NCI-H1417 (cell line): Measurements from ENCODE around the gene FGFBP2.

Experiments
- DNase-seq, 3 experiments: peaks; one replicate each; lab custom pipeline; 2025; lab: John Stamatoyannopoulos, UW

FGFBP2 gene

GRCh38 chr4:15968551-15969300 lies 5.8 kb upstream of the FGFBP2 start:
- no peak for DNase-seq

DNA sequence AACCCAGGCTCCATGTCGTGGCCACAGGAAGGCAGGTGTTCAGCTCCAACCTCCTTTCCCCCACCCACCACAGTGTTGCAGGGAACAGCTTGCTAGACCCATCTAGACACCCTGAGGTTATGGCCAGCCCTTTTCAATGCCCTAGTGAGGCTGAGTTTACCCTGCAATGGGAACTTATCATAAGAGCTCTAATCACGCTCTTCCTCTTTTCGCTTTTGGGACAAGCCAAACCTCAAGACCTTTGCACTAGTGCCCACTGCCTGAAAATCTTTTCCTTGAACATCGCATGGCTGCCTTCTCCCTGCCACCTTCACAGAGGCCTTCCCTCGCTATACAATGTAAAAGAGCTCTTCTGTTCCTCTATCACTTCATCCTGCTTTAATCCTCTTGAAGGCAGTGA lies 2.4 kb upstream of the FGFBP2 start:
- DNase-seq: no peak

GRCh38 chr4:15964159-15964558 lies 1.2 kb upstream of the FGFBP2 start:
- DNase-seq: no peak

- no peak for DNase-seq
These were observed 601 bp upstream of the FGFBP2 start for GRCh38 chr4:15963576-15963975.

GRCh38 chr4:15961781-15962510 lies 1.0 kb downstream of the FGFBP2 start:
- DNase-seq: no peak

- no peak for DNase-seq
These were observed 4.4 kb downstream of the FGFBP2 start for GRCh38 chr4:15958562-15958961.

- DNase-seq: peak; percentile 74 to 95 (median 87)
These were observed 6.7 kb downstream of the FGFBP2 start for GRCh38 chr4:15956179-15956850.

DNA sequence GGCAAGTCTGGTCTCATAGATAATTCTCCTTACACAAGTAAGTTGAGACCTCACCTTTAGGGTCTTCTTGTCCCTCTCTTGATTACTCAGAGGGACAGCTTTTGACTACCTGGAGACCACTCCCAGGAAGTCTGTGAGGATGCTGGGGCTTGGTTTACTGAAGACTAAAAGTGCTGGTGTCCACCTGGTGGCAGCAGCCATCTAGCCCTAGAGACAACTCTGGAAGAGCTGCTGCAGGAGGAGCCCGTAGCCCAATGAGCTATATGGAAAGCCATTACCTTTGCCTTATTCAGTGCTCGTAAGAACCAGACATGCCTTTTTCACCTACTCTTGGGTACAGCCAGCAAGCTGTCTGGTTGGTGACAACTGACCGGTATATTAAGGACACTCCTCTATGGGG lies 7.3 kb downstream of the FGFBP2 start:
- no peak for DNase-seq

DNA sequence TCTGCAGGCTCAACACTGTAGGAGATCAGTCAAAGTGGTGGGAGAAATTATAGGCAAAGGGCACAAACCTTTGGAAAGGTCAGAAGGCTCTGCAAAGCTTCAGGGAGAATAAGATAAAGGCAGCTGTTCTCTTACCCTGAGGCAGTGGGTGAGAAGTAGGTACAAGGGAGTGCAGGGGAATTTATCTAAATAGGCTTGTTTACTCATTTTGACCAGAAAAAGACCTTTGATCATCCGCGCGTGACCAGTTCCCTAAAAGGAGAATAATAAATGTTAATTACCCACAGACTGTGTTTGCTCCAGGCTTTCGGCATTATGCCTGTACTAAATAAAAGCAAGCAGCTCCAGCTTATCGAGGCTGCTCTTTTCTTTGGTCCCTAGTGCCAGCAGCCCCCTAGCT lies 9.3 kb downstream of the FGFBP2 start:
- no peak for DNase-seq

DNA sequence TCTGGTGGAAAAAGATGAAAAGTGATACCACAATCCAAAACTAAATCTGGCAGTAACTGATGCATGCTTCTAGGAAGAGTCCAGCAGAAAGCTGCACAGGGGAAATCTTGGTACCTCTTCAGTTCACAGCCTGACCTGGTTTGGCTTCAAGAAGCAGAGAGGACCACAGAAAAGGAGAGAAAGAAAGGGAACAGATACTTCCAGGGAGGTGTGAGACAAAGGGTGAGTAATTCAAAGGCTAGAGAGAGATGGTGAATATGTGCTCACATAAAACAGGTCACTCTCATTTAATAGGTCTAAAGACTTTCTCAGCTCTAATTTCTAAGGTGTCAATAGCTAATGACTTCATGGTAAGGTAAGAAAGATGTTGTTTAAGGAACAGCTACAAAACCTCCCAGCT lies 11.2 kb downstream of the FGFBP2 start:
- DNase-seq: no peak

- no peak for DNase-seq
These were observed 14.1 kb downstream of the FGFBP2 start for GRCh38 chr4:15948826-15949225.

DNA sequence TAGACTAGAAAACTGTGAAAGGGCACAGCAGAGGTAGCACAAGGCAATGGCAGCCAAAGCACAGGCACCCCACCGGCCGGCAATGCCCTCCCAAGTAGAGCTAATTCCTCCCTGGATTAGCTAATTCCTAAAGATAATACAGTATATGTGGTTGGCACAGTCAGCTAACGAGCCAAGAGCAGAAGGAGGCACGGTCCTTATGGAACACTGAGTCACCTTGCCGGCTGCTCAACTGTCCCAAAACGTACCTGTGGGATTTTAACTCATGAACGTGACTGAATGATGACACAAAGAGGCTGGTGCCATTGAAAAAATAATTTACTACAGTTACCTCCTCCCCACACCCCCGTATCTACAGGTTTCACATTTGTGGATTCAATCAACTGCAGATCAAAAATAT lies 15.3 kb downstream of the FGFBP2 start:
- no peak for DNase-seq

GRCh38 chr4:15945516-15945915 lies 17.5 kb downstream of the FGFBP2 start:
- DNase-seq: peak in 1 of 3 experiments; percentile 43

DNA sequence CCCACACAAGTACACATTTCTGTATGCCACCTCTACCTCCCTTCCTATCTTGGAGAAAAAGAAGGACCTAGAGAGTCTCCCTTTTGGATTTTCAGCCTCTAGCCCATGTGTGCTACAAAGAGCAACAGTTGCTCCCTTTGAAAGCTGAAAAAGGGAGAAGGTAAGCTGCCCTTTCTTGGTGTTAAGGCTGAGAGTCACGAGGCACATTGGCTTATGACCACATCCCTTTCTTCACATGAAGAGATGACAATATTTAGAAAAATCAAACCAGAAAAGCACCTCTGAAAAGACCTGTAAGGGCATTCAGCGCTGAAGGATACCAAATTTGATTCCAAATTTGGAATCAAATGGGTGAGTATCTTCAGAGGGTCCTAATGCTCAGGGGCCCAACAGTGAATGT lies 18.1 kb downstream of the FGFBP2 start:
- no peak for DNase-seq

DNA sequence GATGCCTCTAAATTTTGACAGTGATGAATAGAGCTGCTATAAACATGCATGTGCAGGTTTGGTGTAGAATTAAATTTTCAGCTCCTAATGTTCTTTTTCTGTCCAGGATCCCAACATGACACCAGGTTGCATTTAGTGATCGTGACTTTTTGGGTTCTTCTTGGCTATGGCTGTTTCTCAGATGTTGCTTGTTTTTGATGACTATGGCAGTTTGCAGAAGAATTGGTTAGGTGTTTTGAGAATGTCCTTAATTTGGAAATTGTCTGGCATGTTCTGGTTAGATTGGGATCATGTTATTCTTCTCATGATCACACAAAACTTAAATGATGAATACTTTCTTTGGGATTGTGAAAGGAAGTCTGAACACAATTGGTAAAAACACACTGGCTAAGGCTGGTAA lies 20.7 kb downstream of the FGFBP2 start:
- DNase-seq: no peak

DNA sequence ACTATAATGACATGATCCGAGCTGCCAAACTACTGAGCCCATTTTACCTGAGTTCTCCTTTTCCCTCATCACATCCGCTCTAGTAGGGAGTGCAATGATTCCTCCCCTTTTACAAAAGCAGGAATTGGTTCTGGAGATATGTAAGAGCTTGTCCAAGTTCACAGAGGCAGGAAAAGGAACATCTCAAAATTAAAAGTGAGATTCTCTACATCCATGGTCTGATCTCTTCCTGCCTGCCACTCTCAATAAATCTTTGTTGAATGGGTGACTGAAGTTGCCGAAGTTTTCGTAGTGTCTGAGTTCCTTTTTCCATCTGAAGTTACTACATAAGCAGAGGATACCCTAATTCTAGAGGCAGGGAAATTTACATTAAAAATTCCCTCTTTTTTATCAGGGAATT lies 24.3 kb downstream of the FGFBP2 start, which contains the start of gene FGFBP1:
Gene FGFBP1 (minus strand): TSS at position 101 of the 400 bp plus-strand sequence. CDS start 2,108 bp downstream, outside the sequence.
- no peak for DNase-seq

DNA sequence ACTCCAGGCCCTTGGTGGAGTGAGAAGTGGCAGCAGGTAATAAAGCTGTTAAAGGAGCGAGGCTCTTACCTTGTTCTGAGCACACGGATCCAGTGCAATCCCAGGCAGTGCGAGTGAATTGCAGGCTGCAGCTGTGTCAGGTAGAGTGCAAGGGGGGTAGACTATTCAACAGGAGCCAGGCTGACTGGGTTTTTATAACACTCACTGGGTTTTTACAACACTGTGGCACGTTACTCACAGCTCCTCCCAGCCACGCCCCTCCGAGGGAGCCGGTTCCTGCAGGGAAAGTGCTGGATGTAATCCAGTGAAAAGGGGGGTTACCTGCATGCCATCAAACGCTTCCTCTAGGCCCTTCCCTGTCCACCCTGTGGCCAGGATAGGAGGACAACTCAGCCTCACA lies 24.8 kb downstream of the FGFBP2 start:
- DNase-seq: peak in 1 of 3 experiments; percentile 91

- peak in 1 of 3 experiments; percentile 96 for DNase-seq
These were observed 26.5 kb downstream of the FGFBP2 start for GRCh38 chr4:15936495-15936894.

- peak in 1 of 3 experiments; percentile 94 for DNase-seq
These were observed 27.2 kb downstream of the FGFBP2 start for GRCh38 chr4:15935504-15936402.

DNA sequence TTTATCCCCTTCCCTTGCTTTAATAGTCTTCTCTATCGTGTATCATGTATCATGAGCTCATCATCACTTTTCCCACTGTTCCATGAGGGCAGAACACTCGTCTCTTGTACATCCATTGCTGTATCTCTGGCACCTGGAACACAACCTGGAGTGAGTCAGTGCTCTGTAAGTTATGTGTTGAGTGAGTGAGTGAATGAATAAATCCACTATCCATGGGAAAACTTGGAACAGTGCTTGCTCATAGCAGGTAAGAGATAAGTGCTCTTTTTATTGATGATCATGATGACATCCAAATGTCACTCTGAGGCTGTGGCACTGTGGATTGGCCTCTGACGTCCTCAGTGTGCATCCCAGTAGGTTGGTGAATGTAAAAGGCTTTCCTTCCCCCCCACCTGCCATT lies 28.7 kb downstream of the FGFBP2 start:
- DNase-seq: no peak

- no peak for DNase-seq
These were observed 31.3 kb downstream of the FGFBP2 start for GRCh38 chr4:15931451-15932210.
